Uterus (tissue), 2 donors: ENCODE measurements around the gene GPR32.

Experiments used
- CTCF ChIP-seq, 4 experiments: fragments of 200-600 bp in 2 of 4; fragments of 450-650 bp in 2 of 4; sonication (generic) in 2 of 4; IDR thresholded peaks; one replicate each; pipeline ENCODE4 v1.5.1; 2016 to 2019; ENCODE audit warnings: antibody characterized with exemption in 4 of 4, mild to moderate bottlenecking in 2 of 4, moderate library complexity in 1 of 4
- POLR2A ChIP-seq, 2 donors: fragments of 450-650 bp; IDR thresholded peaks; one replicate each; pipeline ENCODE4 v1.6.1; 2016; ENCODE audit warnings: antibody characterized with exemption in 2 of 2, mild to moderate bottlenecking in 1 of 2, moderate library complexity in 1 of 2

DNA sequence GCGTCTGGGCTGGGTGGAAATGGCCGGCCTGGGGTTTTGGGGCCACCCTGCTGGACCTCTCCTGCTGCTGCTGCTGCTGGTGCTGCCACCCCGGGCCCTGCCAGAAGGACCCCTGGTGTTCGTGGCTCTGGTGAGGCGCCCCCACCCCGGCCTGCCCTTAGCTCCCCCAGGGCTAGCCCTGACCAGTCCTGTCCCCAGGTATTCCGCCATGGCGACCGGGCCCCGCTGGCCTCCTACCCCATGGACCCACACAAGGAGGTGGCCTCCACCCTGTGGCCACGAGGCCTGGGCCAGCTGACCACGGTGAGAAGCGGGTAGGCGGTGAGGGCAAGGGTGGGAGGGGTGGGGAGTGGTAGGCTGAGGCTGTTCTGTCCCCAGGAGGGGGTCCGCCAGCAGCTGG, 20.1 kb downstream of the GPR32 start, which contains the start of gene ACP4:
- TF ChIP-seq CTCF (IDR thresholded peaks at IDR 0.05): no peak
- TF ChIP-seq POLR2A (IDR thresholded peaks at IDR 0.05): no peak
